Keratinocyte (primary cell): ENCODE data around the gene PRKCE. TPM values are rescaled to one million over a fixed set of nuclear protein-coding genes. Genes with fewer than 3 reads are reported as not detected.

Experiments used
- DNase-seq: peaks from one replicate; pipeline ENCODE4 v3.0.0-alpha.2; 2011; ENCODE audit warnings: low read depth, missing footprints, low spot score
- FAIRE-seq: peaks from 2 replicates; lab custom pipeline; 2011; peaks lifted over from hg19 to GRCh38; lab: Jason Lieb, UNC
- H2AFZ ChIP-seq: 2 replicates; pipeline ENCODE4 v1.6.0; 2012; ENCODE audit warnings: low read length, control low read depth, inconsistent platforms; ENCODE audit not compliant: control insufficient read depth
- H3K27ac ChIP-seq: 2 replicates; pipeline ENCODE4 v1.5.1; 2011; ENCODE audit warnings: low read length; ENCODE audit not compliant: control insufficient read depth, insufficient read depth
- H3K27me3 ChIP-seq: 3 replicates; pipeline ENCODE4 v1.6.0; 2011; ENCODE audit warnings: low read length; ENCODE audit not compliant: control insufficient read depth, insufficient read depth; ENCODE audit errors: extremely low read depth
- H3K36me3 ChIP-seq, 2 experiments: 2 replicates in 1 of 2; 3 replicates in 1 of 2; pipeline ENCODE4 v1.5.1; 2011; ENCODE audit warnings: low read length in 2 of 2, mild to moderate bottlenecking in 1 of 2; ENCODE audit not compliant: control insufficient read depth in 2 of 2, insufficient read depth in 2 of 2; ENCODE audit errors: extremely low read depth in 1 of 2
- H3K4me1 ChIP-seq: 3 replicates; pipeline ENCODE4 v1.5.1; 2011; ENCODE audit warnings: low read length; ENCODE audit not compliant: control insufficient read depth, insufficient read depth; ENCODE audit errors: extremely low read depth
- H3K4me2 ChIP-seq: 3 replicates; pipeline ENCODE4 v1.6.0; 2011; ENCODE audit warnings: low read depth, low read length; ENCODE audit not compliant: control insufficient read depth, insufficient read depth; ENCODE audit errors: extremely low read depth
- H3K4me3 ChIP-seq, 3 experiments: fragments of 200-600 bp in 1 of 3; sonication (generic) in 1 of 3; 2 replicates in 2 of 3; 3 replicates in 1 of 3; pipeline ENCODE4 v1.5.1; 2011 to 2016; ENCODE audit warnings: low read length in 3 of 3, mild to moderate bottlenecking in 3 of 3, control low read depth in 2 of 3, inconsistent platforms in 1 of 3, low read depth in 1 of 3, mixed read lengths in 1 of 3, mixed run types in 1 of 3, moderate library complexity in 1 of 3; ENCODE audit not compliant: control insufficient read depth in 2 of 3, insufficient read depth in 2 of 3; ENCODE audit errors: extremely low read depth in 1 of 3
- H3K79me2 ChIP-seq: 2 replicates; pipeline ENCODE4 v1.6.0; 2012; ENCODE audit warnings: low read length; ENCODE audit not compliant: control insufficient read depth, insufficient read depth
- H3K9ac ChIP-seq: 3 replicates; pipeline ENCODE4 v1.6.0; 2011; ENCODE audit warnings: low read length; ENCODE audit not compliant: control insufficient read depth, insufficient read depth; ENCODE audit errors: extremely low read depth
- H3K9me1 ChIP-seq: 3 replicates; pipeline ENCODE4 v1.6.0; 2011; ENCODE audit warnings: low read length; ENCODE audit not compliant: control insufficient read depth, insufficient read depth; ENCODE audit errors: extremely low read depth
- H3K9me3 ChIP-seq: 2 replicates; pipeline ENCODE4 v1.5.1; 2012; ENCODE audit warnings: low read depth, low read length; ENCODE audit not compliant: control insufficient read depth
- H4K20me1 ChIP-seq: 3 replicates; pipeline ENCODE4 v1.6.0; 2011; ENCODE audit warnings: low read length; ENCODE audit not compliant: control insufficient read depth, insufficient read depth; ENCODE audit errors: extremely low read depth
- EZH2 ChIP-seq: IDR thresholded peaks from one replicate; pipeline ENCODE4 v1.6.1; 2012; ENCODE audit warnings: inconsistent platforms, mild to moderate bottlenecking, low read length, moderate library complexity
- dilution Hi-C: fragments of 300-500 bp; cut with MboI; formaldehyde crosslinking; loops from one replicate; pipeline ENCODE4 v1.7.0; 2020; ENCODE audit warnings: low sequenced_read_pairs; ENCODE audit not compliant: extremely low pct_ligation_motif_present
- polyA plus RNA-seq, 5 experiments: library from polyadenylated mRNA; depleted of rRNA in 3 of 5; stranded (reverse) in 3 of 5; stranded (forward) in 1 of 5; unstranded in 1 of 5; fragments of >200 nt; gene quantifications; 1 replicate in 1 of 5; 2 replicates in 3 of 5; 3 replicates in 1 of 5; pipeline versions ENCODE4 v1.2.1 to v1.2.3, GENCODE V29; 2011 to 2012; ENCODE audit warnings: missing spikeins in 2 of 5, low read depth in 1 of 5, low replicate concordance in 1 of 5
- TF ChIP-seq, protein P1 (sequence below), 3 experiments: IDR thresholded peaks in 1 of 3; conservative IDR thresholded peaks in 1 of 3; optimal IDR thresholded peaks in 1 of 3; 2 replicates in 2 of 3; 3 replicates in 1 of 3; pipeline versions ENCODE3 to v1.5.1; 2011; ENCODE audit warnings: low read length in 3 of 3, mild to moderate bottlenecking in 3 of 3, moderate library complexity in 2 of 3, control low read depth in 1 of 3, inconsistent platforms in 1 of 3; ENCODE audit not compliant: insufficient read depth in 2 of 3; ENCODE audit errors: extremely low read depth in 1 of 3

The PRKCE gene
- polyA plus RNA-seq, 1 donor (not counting 4 experiments of a cell fraction or from before 2014, with no cell fraction given): 2.0 TPM

GRCh38 chr2:45776160-45776955 lies 124.9 kb downstream of the PRKCE start:
- Histone ChIP-seq H4K20me1 (no peaks in the 10 kb centered on the region), H3K4me3 (no peak overlapping the region), H3K79me2 (no peaks in the 10 kb centered on the region), H3K9me1 (no peaks in the 10 kb centered on the region), H3K27me3 (no peaks in the 10 kb centered on the region), H3K9ac (no peak overlapping the region), H3K9me3 (no peaks in the 10 kb centered on the region), H3K4me1 (no peaks in the 10 kb centered on the region), H2AFZ (no peak overlapping the region), H3K4me2 (no peak overlapping the region), H3K27ac (no peak overlapping the region), H3K36me3 (no peaks in the 10 kb centered on the region)
- DNase-seq (no peak), FAIRE-seq (no peak)
- TF ChIP-seq, protein P1, sequence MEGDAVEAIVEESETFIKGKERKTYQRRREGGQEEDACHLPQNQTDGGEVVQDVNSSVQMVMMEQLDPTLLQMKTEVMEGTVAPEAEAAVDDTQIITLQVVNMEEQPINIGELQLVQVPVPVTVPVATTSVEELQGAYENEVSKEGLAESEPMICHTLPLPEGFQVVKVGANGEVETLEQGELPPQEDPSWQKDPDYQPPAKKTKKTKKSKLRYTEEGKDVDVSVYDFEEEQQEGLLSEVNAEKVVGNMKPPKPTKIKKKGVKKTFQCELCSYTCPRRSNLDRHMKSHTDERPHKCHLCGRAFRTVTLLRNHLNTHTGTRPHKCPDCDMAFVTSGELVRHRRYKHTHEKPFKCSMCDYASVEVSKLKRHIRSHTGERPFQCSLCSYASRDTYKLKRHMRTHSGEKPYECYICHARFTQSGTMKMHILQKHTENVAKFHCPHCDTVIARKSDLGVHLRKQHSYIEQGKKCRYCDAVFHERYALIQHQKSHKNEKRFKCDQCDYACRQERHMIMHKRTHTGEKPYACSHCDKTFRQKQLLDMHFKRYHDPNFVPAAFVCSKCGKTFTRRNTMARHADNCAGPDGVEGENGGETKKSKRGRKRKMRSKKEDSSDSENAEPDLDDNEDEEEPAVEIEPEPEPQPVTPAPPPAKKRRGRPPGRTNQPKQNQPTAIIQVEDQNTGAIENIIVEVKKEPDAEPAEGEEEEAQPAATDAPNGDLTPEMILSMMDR (optimal IDR thresholded peaks at IDR 0.05 in 1 of 3, IDR thresholded peaks at IDR 0.05 in 1 of 3, conservative IDR thresholded peaks at IDR 0.05 in 1 of 3; ENCODE audit: extremely low read depth in 1 of 3, insufficient read depth in 2 of 3, low read length in 3 of 3): no peak
- TF ChIP-seq EZH2: no peak
- dilution Hi-C loops: no loop called here

- FAIRE-seq: no peak
- H3K27me3 ChIP-seq: no peaks in the 10 kb centered on the region
- no peak overlapping the region for H3K9ac ChIP-seq
- no peak overlapping the region for H3K4me3 ChIP-seq
- no peak overlapping the region for H3K4me2 ChIP-seq
- TF ChIP-seq EZH2: no peak
- TF ChIP-seq, protein P1 (optimal IDR thresholded peaks at IDR 0.05 in 1 of 3, IDR thresholded peaks at IDR 0.05 in 1 of 3, conservative IDR thresholded peaks at IDR 0.05 in 1 of 3; ENCODE audit: extremely low read depth in 1 of 3, insufficient read depth in 2 of 3, low read length in 3 of 3): peak in 1 of 3 experiments; percentile 20
- dilution Hi-C loops: no loop called here
- H3K79me2 ChIP-seq: no peaks in the 10 kb centered on the region
- H3K9me1 ChIP-seq: no peaks in the 10 kb centered on the region
- H3K27ac ChIP-seq: no peak overlapping the region
- H3K9me3 ChIP-seq: no peaks in the 10 kb centered on the region
- no peak for DNase-seq
- no peak overlapping the region for H2AFZ ChIP-seq
- no peaks in the 10 kb centered on the region for H3K36me3 ChIP-seq
- H3K4me1 ChIP-seq: no peaks in the 10 kb centered on the region
- H4K20me1 ChIP-seq: no peaks in the 10 kb centered on the region
Observed at GRCh38 chr2:45777996-45778719, 126.7 kb downstream of the PRKCE start.
